H9 (cell line): ENCODE data around the gene KLK6. TPM values are rescaled to one million over a fixed set of nuclear protein-coding genes. Genes with fewer than 3 reads are reported as not detected.

Experiments
- DNase-seq: peaks from one replicate; pipeline ENCODE4 v3.0.0-alpha.2; 2017
- H2AFZ ChIP-seq: one replicate; pipeline ENCODE4 v1.6.1; 2013; ENCODE audit warnings: mild to moderate bottlenecking, low read length, control low read depth, moderate library complexity
- H2AK5ac ChIP-seq: 2 replicates; pipeline ENCODE4 v1.6.1; 2013; ENCODE audit warnings: low read length, control low read depth, mixed read lengths; ENCODE audit not compliant: insufficient read length
- H2BK120ac ChIP-seq: one replicate; pipeline ENCODE4 v1.6.1; 2013; ENCODE audit warnings: low read depth, mild to moderate bottlenecking, low read length, control low read depth, inconsistent platforms; ENCODE audit not compliant: poor library complexity, severe bottlenecking
- H2BK12ac ChIP-seq: 2 replicates; pipeline ENCODE4 v1.6.1; 2013; ENCODE audit warnings: low read length, control low read depth, mixed read lengths, low read depth; ENCODE audit not compliant: insufficient read length
- H2BK15ac ChIP-seq: 2 replicates; pipeline ENCODE4 v1.6.1; 2013; ENCODE audit warnings: low read depth, low read length, control low read depth
- H2BK20ac ChIP-seq: one replicate; pipeline ENCODE4 v1.6.1; 2013; ENCODE audit warnings: low read depth, mild to moderate bottlenecking, low read length, control low read depth, inconsistent platforms; ENCODE audit not compliant: poor library complexity, severe bottlenecking
- H2BK5ac ChIP-seq: 2 replicates; pipeline ENCODE4 v1.6.1; 2013; ENCODE audit warnings: low read length, control low read depth, mixed read lengths; ENCODE audit not compliant: insufficient read length
- H3K14ac ChIP-seq: 2 replicates; pipeline ENCODE4 v1.6.1; 2013; ENCODE audit warnings: low read length, control low read depth; ENCODE audit not compliant: insufficient read depth
- H3K18ac ChIP-seq: 2 replicates; pipeline ENCODE4 v1.6.1; 2013; ENCODE audit warnings: low read depth, mild to moderate bottlenecking, mixed read lengths, low read length, control low read depth; ENCODE audit not compliant: insufficient read length
- H3K23ac ChIP-seq: 2 replicates; pipeline ENCODE4 v1.6.1; 2013; ENCODE audit warnings: low read length, control low read depth, mixed read lengths, low read depth; ENCODE audit not compliant: insufficient read length
- H3K23me2 ChIP-seq: 2 replicates; pipeline ENCODE4 v1.6.1; 2013; ENCODE audit warnings: low read depth, mild to moderate bottlenecking, mixed read lengths, low read length, control low read depth; ENCODE audit not compliant: insufficient read length, poor library complexity, severe bottlenecking
- H3K27ac ChIP-seq: 2 replicates; pipeline ENCODE4 v1.5.1; 2013; ENCODE audit warnings: low read length, control low read depth, mixed read lengths, low read depth; ENCODE audit not compliant: insufficient read length
- H3K27me3 ChIP-seq: 2 replicates; pipeline ENCODE4 v1.6.1; 2013; ENCODE audit warnings: low read length, control low read depth, inconsistent platforms; ENCODE audit not compliant: insufficient read depth
- H3K4ac ChIP-seq: 2 replicates; pipeline ENCODE4 v1.6.1; 2013; ENCODE audit warnings: low read depth, mild to moderate bottlenecking, control low read depth, inconsistent platforms, low read length, moderate library complexity
- H3K4me1 ChIP-seq: 2 replicates; pipeline ENCODE4 v1.6.1; 2013; ENCODE audit warnings: low read length, control low read depth, inconsistent platforms; ENCODE audit not compliant: insufficient read depth
- H3K4me2 ChIP-seq: 2 replicates; pipeline ENCODE4 v1.6.1; 2013; ENCODE audit warnings: low read length, control low read depth, mixed read lengths; ENCODE audit not compliant: insufficient read length, insufficient read depth
- H3K56ac ChIP-seq: 2 replicates; pipeline ENCODE4 v1.6.1; 2013; ENCODE audit warnings: low read depth, mild to moderate bottlenecking, mixed read lengths, low read length, control low read depth; ENCODE audit not compliant: insufficient read length
- H3K79me1 ChIP-seq: 2 replicates; pipeline ENCODE4 v1.6.1; 2013; ENCODE audit warnings: low read depth, mild to moderate bottlenecking, moderate library complexity, low read length, control low read depth, inconsistent platforms; ENCODE audit not compliant: insufficient read depth, poor library complexity, severe bottlenecking
- H3K79me2 ChIP-seq: 2 replicates; pipeline ENCODE4 v1.6.1; 2013; ENCODE audit warnings: low read length, control low read depth, inconsistent platforms; ENCODE audit not compliant: insufficient read depth
- H3K9ac ChIP-seq: 2 replicates; pipeline ENCODE4 v1.6.1; 2013; ENCODE audit warnings: low read length, control low read depth, mixed read lengths; ENCODE audit not compliant: insufficient read length; ENCODE audit errors: extremely low read depth
- H3K9me3 ChIP-seq: one replicate; pipeline ENCODE4 v1.6.1; 2013; ENCODE audit warnings: low read depth, low read length, inconsistent platforms; ENCODE audit not compliant: control insufficient read depth
- H3T11ph ChIP-seq: one replicate; pipeline ENCODE4 v1.6.1; 2013; ENCODE audit warnings: mild to moderate bottlenecking, low read length, control low read depth, inconsistent platforms
- H4K20me1 ChIP-seq: one replicate; pipeline ENCODE4 v1.6.1; 2013; ENCODE audit not compliant: control insufficient read depth, insufficient read length, insufficient read depth
- H4K5ac ChIP-seq: 2 replicates; pipeline ENCODE4 v1.6.1; 2013; ENCODE audit warnings: low read depth, mild to moderate bottlenecking, mixed read lengths, low read length, control low read depth; ENCODE audit not compliant: insufficient read length
- H4K8ac ChIP-seq: replicated peaks from 2 replicates; pipeline ENCODE4 v1.6.1; 2013; ENCODE audit warnings: low read length, control low read depth, mixed read lengths, low read depth; ENCODE audit not compliant: insufficient read length
- H4K91ac ChIP-seq: 2 replicates; pipeline ENCODE4 v1.6.1; 2013; ENCODE audit warnings: low read depth, mild to moderate bottlenecking, moderate library complexity, mixed read lengths, low read length, control low read depth; ENCODE audit not compliant: insufficient read length
- H3K27ac Mint-ChIP-seq, 3 experiments: 2 replicates in 2 of 3; 3 replicates in 1 of 3; pipeline ENCODE4 v1.8.0; 2020 to 2021; ENCODE audit warnings: mixed read lengths in 3 of 3, mild to moderate bottlenecking in 1 of 3, moderate library complexity in 1 of 3
- H3K27me3 Mint-ChIP-seq: 2 replicates; pipeline ENCODE4 v1.8.0; 2021; ENCODE audit warnings: low read depth, mild to moderate bottlenecking, moderate library complexity, mixed read lengths
- H3K36me3 Mint-ChIP-seq, 3 experiments: 2 replicates in 2 of 3; 3 replicates in 1 of 3; pipeline ENCODE4 v1.8.0; 2020 to 2021; ENCODE audit warnings: low read depth in 3 of 3, mixed read lengths in 3 of 3; ENCODE audit not compliant: insufficient read depth in 1 of 3
- H3K4me1 Mint-ChIP-seq, 2 experiments: 2 replicates each; pipeline ENCODE4 v1.8.0; 2020; ENCODE audit warnings: mixed read lengths in 2 of 2
- H3K4me3 Mint-ChIP-seq, 2 experiments: 2 replicates in 1 of 2; 3 replicates in 1 of 2; pipeline ENCODE4 v1.8.0; 2020 to 2021; ENCODE audit warnings: mild to moderate bottlenecking in 2 of 2, mixed read lengths in 2 of 2, moderate library complexity in 1 of 2
- H3K9me3 Mint-ChIP-seq, 2 experiments: 2 replicates in 1 of 2; 3 replicates in 1 of 2; pipeline ENCODE4 v1.8.0; 2020; ENCODE audit warnings: mild to moderate bottlenecking in 2 of 2, mixed read lengths in 2 of 2, moderate library complexity in 1 of 2
- CTCF ChIP-seq: fragments of 200-600 bp; sonication (generic); conservative IDR thresholded peaks from 3 replicates; pipeline ENCODE4 v1.8.0; 2021; ENCODE audit warnings: antibody characterized with exemption, mild to moderate bottlenecking
- WGBS: extraction: QIAGEN DNeasy Blood & Tissue Kit; methylation state at CpG from one replicate; pipeline ENCODE4 v1.1.7; 2013; ENCODE audit warnings: missing lambda C conversion rate, low lambda C conversion rate, mixed read lengths; ENCODE audit not compliant: insufficient read length; ENCODE audit errors: extremely low coverage; 5-methylcytosine and 5-hydroxymethylcytosine counted together
- total RNA-seq: library from RNA; stranded (reverse); gene quantifications from 2 replicates; pipeline ENCODE4 v1.2.1, GENCODE V29; 2021

Gene KLK6
- total RNA-seq, 1 experiment from 2014 or later: 2.6 TPM

GRCh38 chr19:51009061-51009891, 39.9 kb upstream of the KLK6 start:
- Histone ChIP-seq H2BK20ac (no peak overlapping the region), H2BK12ac (no peak overlapping the region), H3K9ac (no peak overlapping the region), H2BK5ac (no peak overlapping the region), H3K27ac (no peak overlapping the region), H4K20me1 (no peaks in the 10 kb centered on the region), H3K79me2 (no peaks in the 10 kb centered on the region), H3K18ac (no peak overlapping the region), H2BK15ac (no peak overlapping the region), H3K14ac (peak overlapping the region; percentile 36; the same call in 1 of the 2 replicates), H2BK120ac (no peak overlapping the region), H3K9me3 (no peaks in the 10 kb centered on the region), H3T11ph (no peak overlapping the region), H3K56ac (no peak overlapping the region), H3K4ac (no peak overlapping the region), H3K23ac (no peak overlapping the region), H3K4me1 (no peaks in the 10 kb centered on the region), H4K8ac (no peak overlapping the region), H4K5ac (no peak overlapping the region), H2AK5ac (no peak overlapping the region), H3K79me1 (no peaks in the 10 kb centered on the region), H2AFZ (no peak overlapping the region), H3K4me2 (no peak overlapping the region), H3K27me3 (no peaks in the 10 kb centered on the region), H3K23me2 (peaks cover 3% of the 10 kb centered on the region), H4K91ac (no peak overlapping the region)
- Mint-ChIP-seq H3K27me3 (peaks cover 51% of the 10 kb centered on the region), H3K4me3 (no peak overlapping the region), H3K4me1 (peaks cover 3 to 6% of the 10 kb centered on the region in 2 experiments; a peak in 3 of 4 replicates), H3K36me3 (no peaks in the 10 kb centered on the region), H3K27ac (no peak overlapping the region), H3K9me3 (no peaks in the 10 kb centered on the region)
- no CpG with 5 or more reads among the region's 19 CpGs for WGBS
- no peak for DNase-seq
- TF ChIP-seq CTCF: no peak
